DMS79 (cell line): ENCODE data around the gene MAP1S.
"Not testable (repeated sequence)": the region's sequence is repeated elsewhere in the genome, so short reads cannot be mapped to it uniquely, and the experiment has no call there.

ENCODE experiments used
- DNase-seq: peaks from one replicate; lab custom pipeline; 2025; lab: John Stamatoyannopoulos, UW

Gene MAP1S

GRCh38 chr19:17762505-17763229 is 43.4 kb downstream of the MAP1S start:
- DNase-seq, result no peak

- DNase-seq, result no peak
Measured at GRCh38 chr19:17764348-17764747, 45.1 kb downstream of the MAP1S start.

GRCh38 chr19:17765069-17765618 is 45.9 kb downstream of the MAP1S start:
- no peak for DNase-seq

GRCh38 chr19:17766543-17767131 is 47.4 kb downstream of the MAP1S start:
- peak; percentile 42 for DNase-seq

- no peak for DNase-seq
Measured at GRCh38 chr19:17767559-17767958, 48.3 kb downstream of the MAP1S start.

GRCh38 chr19:17770613-17771012 is 51.3 kb downstream of the MAP1S start:
- DNase-seq, result no peak

GRCh38 chr19:17772172-17772571 is 52.9 kb downstream of the MAP1S start:
- DNase-seq, result no peak

- no peak for DNase-seq
Measured at GRCh38 chr19:17775245-17775927, 56.1 kb downstream of the MAP1S start.

- no peak for DNase-seq
Measured at GRCh38 chr19:17775991-17776803, 56.9 kb downstream of the MAP1S start.

- not testable (repeated sequence) for DNase-seq
Measured at GRCh38 chr19:17777840-17778239, 58.6 kb downstream of the MAP1S start.

GRCh38 chr19:17778251-17778967 is 59.1 kb downstream of the MAP1S start:
- no peak for DNase-seq

GRCh38 chr19:17778968-17779929 is 60.0 kb downstream of the MAP1S start:
- DNase-seq, result no peak

GRCh38 chr19:17780781-17781180 is 61.5 kb downstream of the MAP1S start:
- DNase-seq, result no peak

- DNase-seq, result not testable (repeated sequence)
Measured at GRCh38 chr19:17783721-17784120, 64.4 kb downstream of the MAP1S start.
